B cell (primary cell): ENCODE results near the gene TMA7. TPM values are rescaled to one million over a fixed set of nuclear protein-coding genes. Genes with fewer than 3 reads are reported as not detected.

ENCODE experiments used
- ATAC-seq: fragments of 200-7000 bp; cut with Tn5 transposase; one replicate; pipeline ENCODE4 v1.10.0; 2021; ENCODE audit warnings: low read depth, mild to moderate bottlenecking, moderate number of reproducible peaks, moderate library complexity
- CTCF ChIA-PET: fragments of 350-600 bp; sonication (Branson Sonifier 250); formaldehyde crosslinking; loops from one replicate; lab custom pipeline; 2021; ENCODE audit warnings: antibody characterized with exemption, inconsistent platforms; lab: Charles Lee
- POLR2A ChIA-PET: fragments of 350-600 bp; sonication (Branson Sonifier 250); formaldehyde crosslinking; loops from one replicate; lab custom pipeline; 2021; ENCODE audit warnings: antibody characterized with exemption; lab: Charles Lee
- DNase-seq: peaks from one replicate; pipeline ENCODE4 v3.0.0; 2013
- H2AFZ ChIP-seq: 2 replicates; pipeline ENCODE4 v1.6.1; 2012; ENCODE audit warnings: mild to moderate bottlenecking, low read depth, low read length; ENCODE audit not compliant: insufficient read depth, poor library complexity, severe bottlenecking
- H3K27ac ChIP-seq, 2 donors: 1 replicate in 1 of 2; 2 replicates in 1 of 2; pipeline ENCODE4 v1.5.1; 2012 to 2013; ENCODE audit warnings: low read length in 2 of 2, mild to moderate bottlenecking in 2 of 2, moderate library complexity in 1 of 2
- H3K27me3 ChIP-seq, 4 experiments: fragments of 200-600 bp in 1 of 4; sonication (generic) in 1 of 4; replicated peaks in 1 of 4; 1 replicate in 2 of 4; 2 replicates in 2 of 4; pipeline versions ENCODE4 v1.6.1 to v1.7.0; 2013 to 2016; ENCODE audit warnings: low read length in 3 of 4, mild to moderate bottlenecking in 2 of 4, mixed read lengths in 1 of 4, moderate library complexity in 1 of 4; ENCODE audit not compliant: insufficient read depth in 4 of 4, control insufficient read depth in 3 of 4; ENCODE audit errors: control extremely low read depth in 1 of 4
- H3K36me3 ChIP-seq, 2 experiments: replicated peaks in 1 of 2; 1 replicate in 1 of 2; 2 replicates in 1 of 2; pipeline versions ENCODE4 v1.6.1 to v1.7.1; 2013; ENCODE audit warnings: low read length in 1 of 2; ENCODE audit not compliant: insufficient read depth in 2 of 2, control insufficient read depth in 1 of 2; ENCODE audit errors: control extremely low read depth in 1 of 2, extremely low read depth in 1 of 2
- H3K4me1 ChIP-seq, 2 donors: fragments of 200-600 bp in 1 of 2; sonication (generic) in 1 of 2; 1 replicate in 1 of 2; 2 replicates in 1 of 2; pipeline versions ENCODE4 v1.5.1 to v1.6.1; 2013 to 2017; ENCODE audit warnings: low read length in 2 of 2; ENCODE audit not compliant: control insufficient read depth in 2 of 2, insufficient read depth in 2 of 2
- H3K4me2 ChIP-seq: replicated peaks from 2 replicates; pipeline ENCODE3; 2012; ENCODE audit warnings: mild to moderate bottlenecking, low read depth, low read length; ENCODE audit not compliant: poor library complexity, severe bottlenecking
- H3K4me3 ChIP-seq, 5 experiments: fragments of 200-600 bp in 1 of 5; sonication (generic) in 1 of 5; 1 replicate in 3 of 5; 2 replicates in 2 of 5; pipeline versions ENCODE4 v1.5.1 to v1.7.0; 2011 to 2016; ENCODE audit warnings: low read length in 4 of 5, mild to moderate bottlenecking in 4 of 5, low read depth in 2 of 5, control low read depth in 1 of 5, moderate library complexity in 1 of 5; ENCODE audit not compliant: insufficient read depth in 1 of 5; ENCODE audit errors: control extremely low read depth in 1 of 5, extremely low read depth in 1 of 5
- H3K79me2 ChIP-seq: fragments of 200-600 bp; sonication (generic); one replicate; pipeline ENCODE4 v1.6.0; 2016; ENCODE audit warnings: low read length; ENCODE audit not compliant: control insufficient read depth, insufficient read depth
- H3K9ac ChIP-seq: fragments of 200-600 bp; sonication (generic); 2 replicates; pipeline ENCODE4 v1.6.1; 2017; ENCODE audit warnings: mild to moderate bottlenecking, low read length, moderate library complexity
- H3K9me3 ChIP-seq, 3 donors: one replicate each; pipeline versions ENCODE4 v1.6.1 to v1.7.1; 2013; ENCODE audit warnings: low read length in 2 of 3; ENCODE audit not compliant: control insufficient read depth in 2 of 3, insufficient read depth in 1 of 3; ENCODE audit errors: control extremely low read depth in 1 of 3
- H4K20me1 ChIP-seq: 2 replicates; pipeline ENCODE4 v1.6.0; 2012; ENCODE audit warnings: mild to moderate bottlenecking, low read length; ENCODE audit not compliant: insufficient read depth, control insufficient read depth, poor library complexity, severe bottlenecking
- H3K27ac Mint-ChIP-seq: one replicate; pipeline ENCODE4 v1.8.0; 2021; ENCODE audit warnings: mixed read lengths
- H3K27me3 Mint-ChIP-seq: one replicate; pipeline ENCODE4 v1.8.0; 2021; ENCODE audit warnings: mixed read lengths
- H3K4me1 Mint-ChIP-seq: one replicate; pipeline ENCODE4 v1.8.0; 2021; ENCODE audit warnings: mixed read lengths
- H3K4me3 Mint-ChIP-seq: one replicate; pipeline ENCODE4 v1.8.0; 2021; ENCODE audit warnings: mixed read lengths
- H3K9me3 Mint-ChIP-seq: one replicate; pipeline ENCODE4 v1.8.0; 2022; ENCODE audit warnings: mixed read lengths; ENCODE audit not compliant: insufficient read depth
- EZH2 ChIP-seq: IDR thresholded peaks from 2 replicates; pipeline ENCODE4 v1.6.1; 2012; ENCODE audit warnings: borderline replicate concordance, low read depth, mild to moderate bottlenecking, moderate library complexity, low read length; ENCODE audit not compliant: insufficient read depth, poor library complexity, severe bottlenecking
- WGBS: methylation state at CpG from one replicate; pipeline ENCODE4 v1.1.5; 2013; ENCODE audit warnings: missing lambda C conversion rate; ENCODE audit not compliant: insufficient coverage; 5-methylcytosine and 5-hydroxymethylcytosine counted together
- intact Hi-C: fragments of 100-400 bp; cut with micrococcal nuclease; formaldehyde crosslinking; loops from one replicate; pipeline ENCODE4 v1.10.0; 2022
- polyA plus RNA-seq: library from polyadenylated mRNA; depleted of rRNA; stranded (reverse); fragments of >200 nt; gene quantifications from 2 replicates; pipeline ENCODE4 v1.2.3, GENCODE V29; 2012
- total RNA-seq, 2 donors: library from RNA; stranded (reverse); fragments of 120-200 nt in 1 of 2; gene quantifications; 1 replicate in 1 of 2; 2 replicates in 1 of 2; pipeline versions ENCODE4 v1.2.3 to v1.2.4, GENCODE V29; 2013 to 2022
- TF ChIP-seq, protein P1 (sequence below): fragments of 200-600 bp; IDR thresholded peaks from one replicate; pipeline ENCODE4 v1.8.0; 2022; ENCODE audit warnings: antibody characterized with exemption, mild to moderate bottlenecking

Gene TMA7
- total and polyA plus RNA-seq, 2 donors (not counting 1 experiment from before 2014, with no cell fraction given) = 169 to 194 TPM

DNA sequence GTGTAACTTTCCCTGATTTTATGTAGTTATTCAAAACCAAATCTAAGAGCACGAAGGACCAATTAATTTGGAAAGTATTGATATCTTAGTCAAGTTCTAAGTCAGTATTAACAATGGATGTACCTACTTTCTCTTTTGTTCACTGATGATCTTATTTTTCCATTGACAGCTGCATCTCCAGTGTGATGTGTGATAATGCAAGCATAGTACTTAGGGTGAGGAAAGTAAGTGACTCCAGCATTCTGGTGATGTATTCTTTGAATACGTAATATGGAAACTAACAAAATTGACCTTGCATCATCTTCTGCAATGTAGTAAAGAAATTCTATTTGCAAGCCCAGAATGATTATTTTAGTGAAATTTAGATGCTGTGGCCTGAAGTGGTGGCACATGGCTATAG lies 45.7 kb upstream of the TMA7 start:
- H3K9me3 Mint-ChIP-seq = no peaks in the 10 kb centered on the region
- Histone ChIP-seq H3K4me2 (no peak overlapping the region), H3K4me1 (no peaks in the 10 kb centered on the region), H3K9me3 (no peaks in the 10 kb centered on the region), H3K27ac (no peak overlapping the region), H3K4me3 (no peak overlapping the region), H3K79me2 (no peaks in the 10 kb centered on the region), H3K27me3 (peaks cover 0 to 6% (median 2%) of the 10 kb centered on the region in 4 experiments), H2AFZ (no peak overlapping the region), H3K36me3 (no peaks in the 10 kb centered on the region), H4K20me1 (no peaks in the 10 kb centered on the region), H3K9ac (no peak overlapping the region)
- no peak for TF ChIP-seq EZH2
- TF ChIP-seq, protein P1, sequence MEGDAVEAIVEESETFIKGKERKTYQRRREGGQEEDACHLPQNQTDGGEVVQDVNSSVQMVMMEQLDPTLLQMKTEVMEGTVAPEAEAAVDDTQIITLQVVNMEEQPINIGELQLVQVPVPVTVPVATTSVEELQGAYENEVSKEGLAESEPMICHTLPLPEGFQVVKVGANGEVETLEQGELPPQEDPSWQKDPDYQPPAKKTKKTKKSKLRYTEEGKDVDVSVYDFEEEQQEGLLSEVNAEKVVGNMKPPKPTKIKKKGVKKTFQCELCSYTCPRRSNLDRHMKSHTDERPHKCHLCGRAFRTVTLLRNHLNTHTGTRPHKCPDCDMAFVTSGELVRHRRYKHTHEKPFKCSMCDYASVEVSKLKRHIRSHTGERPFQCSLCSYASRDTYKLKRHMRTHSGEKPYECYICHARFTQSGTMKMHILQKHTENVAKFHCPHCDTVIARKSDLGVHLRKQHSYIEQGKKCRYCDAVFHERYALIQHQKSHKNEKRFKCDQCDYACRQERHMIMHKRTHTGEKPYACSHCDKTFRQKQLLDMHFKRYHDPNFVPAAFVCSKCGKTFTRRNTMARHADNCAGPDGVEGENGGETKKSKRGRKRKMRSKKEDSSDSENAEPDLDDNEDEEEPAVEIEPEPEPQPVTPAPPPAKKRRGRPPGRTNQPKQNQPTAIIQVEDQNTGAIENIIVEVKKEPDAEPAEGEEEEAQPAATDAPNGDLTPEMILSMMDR = no peak
- intact Hi-C loops = no loop called here
- no peaks in the 10 kb centered on the region for H3K4me1 Mint-ChIP-seq
- 100% methylated on average over 1 of the region's 2 CpGs for WGBS
- no peak for DNase-seq
- H3K27ac Mint-ChIP-seq = no peak overlapping the region
- peaks cover 45% of the 10 kb centered on the region for H3K27me3 Mint-ChIP-seq
- ChIA-PET POLR2A (no interaction called here), CTCF (interaction anchor here (0.6 to 2.8 kb wide), 2 partner anchors 42 to 165 kb away, joined by 3 to 9 read pairs; no protein-coding TSS in a partner anchor)
- no peak for ATAC-seq
- H3K4me3 Mint-ChIP-seq = no peak overlapping the region

DNA sequence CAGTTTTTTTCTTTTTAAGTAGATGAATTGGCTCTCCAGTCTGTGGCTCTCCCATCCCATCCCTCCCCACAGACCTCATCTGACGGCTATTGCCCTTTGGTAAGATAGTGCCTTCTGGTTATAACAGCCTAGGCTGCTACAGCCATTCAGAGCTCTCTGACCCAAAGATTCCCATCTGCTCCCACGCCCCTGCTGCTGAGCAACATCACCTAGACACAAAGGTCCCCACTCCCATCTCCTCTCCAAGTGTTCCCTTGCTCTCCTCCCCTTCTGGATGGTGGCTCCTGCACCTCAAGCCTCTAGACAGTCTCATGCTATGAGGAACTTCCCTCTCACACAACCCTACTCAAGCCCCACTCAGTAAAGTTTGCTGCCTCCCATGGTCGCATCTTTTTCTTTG lies 44.3 kb upstream of the TMA7 start:
- Histone ChIP-seq H4K20me1 (no peaks in the 10 kb centered on the region), H3K36me3 (no peaks in the 10 kb centered on the region), H3K9ac (no peak overlapping the region)

More for the DNA sequence above, 44.3 kb upstream of the TMA7 start:
- Histone ChIP-seq H2AFZ (no peak overlapping the region), H3K4me2 (no peak overlapping the region), H3K4me1 (no peaks in the 10 kb centered on the region), H3K4me3 (no peak overlapping the region), H3K27me3 (peaks cover 0 to 6% (median 2%) of the 10 kb centered on the region in 4 experiments), H3K9me3 (no peaks in the 10 kb centered on the region), H3K79me2 (no peaks in the 10 kb centered on the region), H3K27ac (no peak overlapping the region)
- no peak for TF ChIP-seq EZH2
- TF ChIP-seq, protein P1 = no peak
- POLR2A ChIA-PET = interaction anchor here (0.7 kb wide), 1 partner anchor 910 kb away, joined by 4 read pairs; no protein-coding TSS in a partner anchor
- DNase-seq (no peak), ATAC-seq (no peak)
- no peak overlapping the region for H3K27ac Mint-ChIP-seq
- H3K27me3 Mint-ChIP-seq = peaks cover 39% of the 10 kb centered on the region
- intact Hi-C loops = no loop called here
- no peak overlapping the region for H3K4me3 Mint-ChIP-seq
- no peaks in the 10 kb centered on the region for H3K4me1 Mint-ChIP-seq
- H3K9me3 Mint-ChIP-seq = no peaks in the 10 kb centered on the region
- 82% methylated on average over 2 of the region's 3 CpGs for WGBS
- CTCF ChIA-PET = interaction anchor here (0.7 to 2.8 kb wide), 2 partner anchors 41 to 155 kb away, joined by 3 to 9 read pairs; no protein-coding TSS in a partner anchor
